Stimulated activated CD8-positive, alpha-beta memory T cell treated with anti-CD3 and anti-CD28 coated beads, Interleukin-4, amount 100 ng/mL, for 1 hour (primary cell): ENCODE results near the gene RBX1.
"Not testable (repeated sequence)": the region's sequence is repeated elsewhere in the genome, so short reads cannot be mapped to it uniquely, and the experiment has no call there.

Experiments used
- DNase-seq, 2 donors: peaks; one replicate each; pipeline ENCODE4 v3.0.0-alpha.2; 2020; ENCODE audit warnings: low read depth in 2 of 2, low spot score in 1 of 2

The RBX1 gene

GRCh38 chr22:40967111-40967760 is 16.1 kb downstream of the RBX1 start:
- DNase-seq: no peak

GRCh38 chr22:40972587-40972986 is 21.4 kb downstream of the RBX1 start:
- no peak for DNase-seq

- DNase-seq: no peak
Observed at GRCh38 chr22:40973144-40973543, 22.0 kb downstream of the RBX1 start.

- no peak for DNase-seq
Observed at GRCh38 chr22:40975366-40975765, 24.2 kb downstream of the RBX1 start.

- DNase-seq: no peak
Observed at GRCh38 chr22:40976866-40977700, 25.9 kb downstream of the RBX1 start.

GRCh38 chr22:40979198-40979597 is 28.0 kb downstream of the RBX1 start:
- no peak for DNase-seq

GRCh38 chr22:40979871-40980270 is 28.7 kb downstream of the RBX1 start:
- DNase-seq: no peak

- DNase-seq: no peak
Observed at GRCh38 chr22:40982482-40983385, 31.6 kb downstream of the RBX1 start.

- no peak for DNase-seq
Observed at GRCh38 chr22:40991298-40991697, 40.1 kb downstream of the RBX1 start.

GRCh38 chr22:40995821-40996220 is 44.6 kb downstream of the RBX1 start:
- DNase-seq: no peak

GRCh38 chr22:40997520-40997919 is 46.3 kb downstream of the RBX1 start:
- no peak for DNase-seq

- no peak for DNase-seq
Observed at GRCh38 chr22:41000040-41000565, 48.9 kb downstream of the RBX1 start.

- no peak for DNase-seq
Observed at GRCh38 chr22:41000941-41001721, 50.0 kb downstream of the RBX1 start.

GRCh38 chr22:41001722-41002122 is 50.5 kb downstream of the RBX1 start:
- DNase-seq: no peak

- not testable (repeated sequence) for DNase-seq
Observed at GRCh38 chr22:41002386-41002785, 51.2 kb downstream of the RBX1 start.

- DNase-seq: no peak
Observed at GRCh38 chr22:41003066-41003465, 51.9 kb downstream of the RBX1 start.

- DNase-seq: no peak
Observed at GRCh38 chr22:41003976-41004375, 52.8 kb downstream of the RBX1 start.

- DNase-seq: no peak
Observed at GRCh38 chr22:41009222-41009948, 58.2 kb downstream of the RBX1 start.

GRCh38 chr22:41015003-41015402 is 63.8 kb downstream of the RBX1 start:
- DNase-seq: no peak

- DNase-seq: no peak
Observed at GRCh38 chr22:41021061-41021612, 70.0 kb downstream of the RBX1 start.
